GM12892 (cell line): ENCODE data around the gene SFI1.

ENCODE experiments used
- POLR2A ChIP-seq: IDR thresholded peaks from 2 replicates; pipeline ENCODE4 v1.6.1; 2011; ENCODE audit warnings: low read depth, low read length, control low read depth
- POLR2AphosphoS5 ChIP-seq: IDR thresholded peaks from 2 replicates; pipeline ENCODE4 v1.6.1; 2011; ENCODE audit warnings: low read depth, low read length, control low read depth
- TAF1 ChIP-seq: IDR thresholded peaks from 2 replicates; pipeline ENCODE4 v1.6.1; 2011; ENCODE audit warnings: low read depth, mild to moderate bottlenecking, control low read depth, low read length, borderline replicate concordance

- TF ChIP-seq POLR2A (no peak), TAF1 (no peak), POLR2AphosphoS5 (no peak)
Measured at GRCh38 chr22:31497148-31497938, 1.0 kb downstream of the SFI1 start.
